Esophagus squamous epithelium (tissue), 5 donors: Measurements from ENCODE around the gene RER1. TPM values are rescaled to one million over a fixed set of nuclear protein-coding genes. Genes with fewer than 3 reads are reported as not detected.

Experiments
- DNase-seq: peaks from one replicate; lab custom pipeline; 2025; lab: John Stamatoyannopoulos, UW
- H3K27ac ChIP-seq, 4 donors: fragments of 200-600 bp; sonication (generic); one replicate each; pipeline ENCODE4 v1.5.1; 2016 to 2019; ENCODE audit warnings: mild to moderate bottlenecking in 1 of 4
- H3K27me3 ChIP-seq, 4 donors: fragments of 200-600 bp; sonication (generic); 1 replicate in 3 of 4; 2 replicates in 1 of 4; pipeline versions ENCODE4 v1.5.1 to v1.6.0; 2017 to 2021; ENCODE audit warnings: antibody characterized with exemption in 1 of 4
- H3K36me3 ChIP-seq, 3 donors: fragments of 200-600 bp; sonication (generic); one replicate each; pipeline ENCODE4 v1.5.1; 2016 to 2019
- H3K4me1 ChIP-seq, 3 donors: fragments of 200-600 bp; sonication (generic); one replicate each; pipeline ENCODE4 v1.5.1; 2017 to 2019
- H3K4me3 ChIP-seq, 4 donors: fragments of 200-600 bp; sonication (generic); 1 replicate in 3 of 4; 2 replicates in 1 of 4; pipeline ENCODE4 v1.5.1; 2016 to 2019; ENCODE audit warnings: mild to moderate bottlenecking in 2 of 4, moderate library complexity in 1 of 4
- H3K9me3 ChIP-seq, 3 donors: fragments of 200-600 bp; sonication (generic); one replicate each; pipeline ENCODE4 v1.5.1; 2016 to 2019
- POLR2A ChIP-seq, 4 donors: fragments of 450-650 bp; IDR thresholded peaks; one replicate each; pipeline ENCODE4 v1.6.1; 2017; ENCODE audit warnings: antibody characterized with exemption in 4 of 4, mild to moderate bottlenecking in 4 of 4, moderate library complexity in 3 of 4
- WGBS, 2 donors: methylation state at CpG; one replicate each; pipeline ENCODE4 v1.1.5; 2018; 5-methylcytosine and 5-hydroxymethylcytosine counted together
- intact Hi-C: fragments of 100-400 bp; cut with DNase I; formaldehyde crosslinking; loops from one replicate; pipeline ENCODE4 v1.15.0; 2022
- total RNA-seq, 4 donors: library from RNA; depleted of rRNA; stranded (reverse); fragments of >200 nt; gene quantifications; one replicate each; pipeline ENCODE4 v1.1.0, GENCODE V29; 2016
- TF ChIP-seq, protein P1 (sequence below), 6 experiments: fragments of 450-650 bp in 4 of 6; fragments of 200-600 bp in 2 of 6; sonication (generic) in 2 of 6; IDR thresholded peaks; one replicate each; pipeline ENCODE4 v1.5.1; 2016 to 2019; ENCODE audit warnings: antibody characterized with exemption in 6 of 6, mild to moderate bottlenecking in 4 of 6, moderate library complexity in 4 of 6
- donor health status: DM: yes; HTN: yes; CAD: no.

Gene RER1
- total RNA-seq, 4 donors from 2014 or later: 63.3 to 136 (median 75.7) TPM

DNA sequence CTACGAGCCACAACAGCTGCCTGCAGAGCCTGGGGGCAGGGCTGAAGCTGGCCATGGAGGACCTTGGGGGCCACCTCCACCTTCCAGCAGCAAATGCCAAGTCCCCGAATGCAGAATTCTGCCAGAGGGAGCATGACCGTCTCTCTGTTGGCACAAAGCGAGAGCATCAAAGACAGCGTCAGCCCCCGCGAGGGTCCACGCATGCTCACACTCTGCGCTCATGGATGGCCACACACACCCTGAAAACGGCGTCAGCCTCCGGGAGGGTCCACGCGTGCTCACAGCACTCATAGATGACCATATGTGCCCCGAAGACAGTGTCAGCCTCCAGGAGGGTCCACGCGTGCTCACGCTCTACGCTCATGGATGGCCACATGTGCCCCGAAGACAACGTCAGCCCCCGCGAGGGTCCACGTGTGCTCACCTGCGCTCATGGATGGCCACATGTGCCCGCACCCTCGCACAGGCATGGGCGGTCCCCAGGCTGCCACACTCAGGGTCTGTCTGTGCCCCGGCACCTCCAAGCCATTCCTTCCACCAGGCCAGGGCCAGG lies 46.8 kb upstream of the RER1 start:
- Histone ChIP-seq H3K4me3 (no peak overlapping the region), H3K27ac (no peak overlapping the region), H3K9me3 (no peaks in the 10 kb centered on the region), H3K4me1 (peaks cover 0 to 10% (median 0%) of the 10 kb centered on the region in 3 donors), H3K36me3 (no peaks in the 10 kb centered on the region), H3K27me3 (peaks cover 0 to 18% (median 0%) of the 10 kb centered on the region in 4 donors)
- 85 to 90% methylated on average over 7 to 20 of the region's 29 CpGs for WGBS, 2 donors
- intact Hi-C loops: no loop called here
- TF ChIP-seq, protein P1, sequence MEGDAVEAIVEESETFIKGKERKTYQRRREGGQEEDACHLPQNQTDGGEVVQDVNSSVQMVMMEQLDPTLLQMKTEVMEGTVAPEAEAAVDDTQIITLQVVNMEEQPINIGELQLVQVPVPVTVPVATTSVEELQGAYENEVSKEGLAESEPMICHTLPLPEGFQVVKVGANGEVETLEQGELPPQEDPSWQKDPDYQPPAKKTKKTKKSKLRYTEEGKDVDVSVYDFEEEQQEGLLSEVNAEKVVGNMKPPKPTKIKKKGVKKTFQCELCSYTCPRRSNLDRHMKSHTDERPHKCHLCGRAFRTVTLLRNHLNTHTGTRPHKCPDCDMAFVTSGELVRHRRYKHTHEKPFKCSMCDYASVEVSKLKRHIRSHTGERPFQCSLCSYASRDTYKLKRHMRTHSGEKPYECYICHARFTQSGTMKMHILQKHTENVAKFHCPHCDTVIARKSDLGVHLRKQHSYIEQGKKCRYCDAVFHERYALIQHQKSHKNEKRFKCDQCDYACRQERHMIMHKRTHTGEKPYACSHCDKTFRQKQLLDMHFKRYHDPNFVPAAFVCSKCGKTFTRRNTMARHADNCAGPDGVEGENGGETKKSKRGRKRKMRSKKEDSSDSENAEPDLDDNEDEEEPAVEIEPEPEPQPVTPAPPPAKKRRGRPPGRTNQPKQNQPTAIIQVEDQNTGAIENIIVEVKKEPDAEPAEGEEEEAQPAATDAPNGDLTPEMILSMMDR (IDR thresholded peaks at IDR 0.05): no peak
- TF ChIP-seq POLR2A (IDR thresholded peaks at IDR 0.05): no peak
- DNase-seq: no peak

DNA sequence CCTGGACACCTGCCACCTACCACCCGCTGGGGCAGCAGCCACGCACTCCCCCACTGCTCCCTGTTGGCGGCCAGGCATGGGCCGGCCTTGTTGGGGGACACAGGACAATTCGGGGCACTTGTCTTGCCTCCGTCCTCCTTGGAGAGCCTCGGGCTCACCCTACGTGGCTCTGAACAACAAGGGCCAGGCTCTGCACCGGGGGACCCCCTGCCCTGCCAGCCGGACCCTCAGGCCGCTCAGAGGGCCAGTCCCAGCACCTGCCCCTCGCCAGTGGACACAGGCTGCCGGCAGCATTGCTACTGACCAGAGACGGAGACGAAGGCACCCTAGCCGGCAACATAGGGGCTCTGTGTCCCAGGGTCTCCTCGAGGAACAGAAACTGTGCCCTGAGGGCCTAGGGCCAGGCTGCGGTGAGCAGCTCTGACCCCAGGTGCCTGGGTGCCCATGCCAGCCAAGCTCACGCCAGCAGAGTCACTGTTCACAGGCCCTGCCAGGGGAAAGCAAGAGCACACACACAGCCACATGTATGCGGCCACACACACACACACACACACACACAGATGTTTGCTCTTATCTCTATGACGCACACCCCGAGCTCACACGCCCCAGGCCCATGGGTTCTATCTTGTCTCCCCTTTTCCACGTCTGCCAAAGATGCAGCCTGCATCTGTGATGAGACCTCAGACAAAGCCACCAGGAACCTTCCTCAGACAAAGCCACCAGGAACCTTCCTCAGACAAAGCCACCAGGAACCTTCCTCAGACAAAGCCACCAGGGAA lies 46.2 kb upstream of the RER1 start:
- TF ChIP-seq, protein P1 (IDR thresholded peaks at IDR 0.05): no peak
- TF ChIP-seq POLR2A (IDR thresholded peaks at IDR 0.05): no peak
- no peak overlapping the region for H3K27ac ChIP-seq
- intact Hi-C loops: no loop called here
- peaks cover 0 to 18% (median 0%) of the 10 kb centered on the region in 4 donors for H3K27me3 ChIP-seq
- H3K9me3 ChIP-seq: no peaks in the 10 kb centered on the region
- peaks cover 0 to 10% (median 0%) of the 10 kb centered on the region in 3 donors for H3K4me1 ChIP-seq
- no peak for DNase-seq
- 40 to 70% methylated on average over 1 to 2 of the region's 24 CpGs for WGBS, 2 donors
- H3K36me3 ChIP-seq: no peaks in the 10 kb centered on the region
- H3K4me3 ChIP-seq: no peak overlapping the region

DNA sequence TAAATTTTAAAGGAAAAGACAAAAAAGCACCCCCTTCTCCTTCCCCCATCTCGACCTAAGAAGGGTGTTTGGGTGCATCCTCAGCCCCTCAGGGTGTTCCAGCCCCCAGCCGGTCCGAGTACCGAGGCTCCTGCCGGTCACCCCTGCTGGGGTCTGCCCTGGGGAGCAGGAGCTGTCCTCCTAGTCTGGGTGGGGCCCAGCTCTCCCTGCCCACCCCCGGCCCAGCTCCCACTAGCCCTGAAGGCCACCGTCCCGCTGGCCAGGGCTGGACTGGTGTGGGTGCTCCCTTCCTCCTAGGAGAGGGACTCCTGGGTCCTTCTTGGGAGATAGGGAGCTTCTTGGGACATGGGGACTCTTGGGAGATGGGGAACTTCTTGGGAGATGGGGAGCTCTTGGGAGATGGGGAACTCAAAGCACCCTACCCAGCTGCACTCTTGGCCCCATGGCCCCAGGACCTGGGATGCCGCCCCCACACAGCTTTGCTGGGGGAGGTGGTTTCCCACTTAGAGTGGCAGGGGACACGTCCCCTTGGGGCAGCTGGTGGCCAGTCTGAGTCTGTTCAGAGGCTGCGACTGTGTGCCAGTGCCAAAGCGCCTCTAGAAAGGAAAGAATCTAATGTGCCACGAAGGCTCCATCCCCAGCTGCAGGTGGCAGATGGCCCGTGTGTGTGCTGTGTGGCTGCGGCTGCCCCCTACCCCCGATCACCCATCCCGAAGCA lies 44.8 kb upstream of the RER1 start:
- Histone ChIP-seq H3K27me3 (peaks cover 0 to 28% (median 0%) of the 10 kb centered on the region in 4 donors), H3K36me3 (no peaks in the 10 kb centered on the region), H3K4me1 (peaks cover 0 to 10% (median 0%) of the 10 kb centered on the region in 3 donors), H3K9me3 (no peaks in the 10 kb centered on the region), H3K27ac (no peak overlapping the region), H3K4me3 (no peak overlapping the region)
- DNase-seq: no peak
- intact Hi-C loops: no loop called here
- WGBS, 2 donors: 21% methylated on average over 2 of the region's 17 CpGs; no CpG with 5 or more reads in 1 of the 2 donors
- TF ChIP-seq POLR2A (IDR thresholded peaks at IDR 0.05): no peak
- TF ChIP-seq, protein P1 (IDR thresholded peaks at IDR 0.05): no peak

DNA sequence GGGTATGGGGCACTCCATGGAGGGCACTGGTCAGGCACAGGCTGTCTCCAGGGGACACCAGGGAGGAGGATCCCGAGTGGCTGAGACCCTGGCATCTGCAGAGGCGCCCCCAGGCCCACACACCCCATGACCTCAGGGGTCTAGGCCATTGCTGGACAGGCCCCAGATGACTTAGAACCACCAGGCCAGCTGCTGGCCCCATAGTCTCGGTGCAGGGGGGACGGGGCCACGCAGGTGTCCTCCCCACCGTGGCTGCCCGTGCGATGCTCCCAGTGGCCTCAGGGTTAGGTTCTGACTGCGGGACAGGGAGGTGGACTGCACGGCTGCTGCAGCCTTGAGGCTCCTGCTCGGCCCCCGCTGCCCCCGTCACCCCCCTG lies 44.2 kb upstream of the RER1 start:
- no peak overlapping the region for H3K4me3 ChIP-seq
- 71% methylated on average over 4 of the region's 13 CpGs; no CpG with 5 or more reads in 1 of the 2 donors for WGBS, 2 donors
- H3K27me3 ChIP-seq: peaks cover 0 to 31% (median 0%) of the 10 kb centered on the region in 4 donors
- H3K4me1 ChIP-seq: peaks cover 1 to 13% (median 1%) of the 10 kb centered on the region in 3 donors
- H3K36me3 ChIP-seq: no peaks in the 10 kb centered on the region
- H3K27ac ChIP-seq: no peak overlapping the region
- DNase-seq: no peak
- TF ChIP-seq, protein P1 (IDR thresholded peaks at IDR 0.05): no peak
- intact Hi-C loops: no loop called here
- no peaks in the 10 kb centered on the region for H3K9me3 ChIP-seq
